Ammon's horn (tissue), 1 donor: ENCODE data around the gene WDR7.

Source experiments
- DNase-seq: peaks from one replicate; pipeline ENCODE4 v3.0.0-alpha.2; 2016; ENCODE audit warnings: low spot score

WDR7 gene

GRCh38 chr18:56650944-56651770, at the start of gene WDR7:
Gene WDR7 (plus strand): TSS chr18:56651359. CDS start chr18:56672516, 21,157 bp downstream.
- DNase-seq: peak; percentile 99

- no peak for DNase-seq
These were observed 44.5 kb upstream of the WDR7 start for GRCh38 chr18:56606618-56607017.

- DNase-seq: no peak
These were observed 35.2 kb upstream of the WDR7 start for GRCh38 chr18:56615738-56616520.

- DNase-seq: no peak
These were observed 23.2 kb upstream of the WDR7 start for GRCh38 chr18:56627991-56628390.

- no peak for DNase-seq
These were observed 18.8 kb upstream of the WDR7 start for GRCh38 chr18:56632070-56633022.

- DNase-seq: no peak
These were observed 16.2 kb upstream of the WDR7 start for GRCh38 chr18:56635007-56635406.

GRCh38 chr18:56637176-56637575, 14.0 kb upstream of the WDR7 start:
- no peak for DNase-seq

- DNase-seq: no peak
These were observed 13.4 kb upstream of the WDR7 start for GRCh38 chr18:56637711-56638231.

GRCh38 chr18:56638232-56639103, 12.7 kb upstream of the WDR7 start, which contains the start of gene TXNL1:
Gene TXNL1 (minus strand): TSS chr18:56638592. CDS start chr18:56638440, 152 bp downstream.
- DNase-seq: peak; percentile 98

- DNase-seq: no peak
These were observed 12.1 kb upstream of the WDR7 start for GRCh38 chr18:56639104-56639381.

- no peak for DNase-seq
These were observed 11.6 kb upstream of the WDR7 start for GRCh38 chr18:56639571-56639970.

- DNase-seq: no peak
These were observed 9.3 kb upstream of the WDR7 start for GRCh38 chr18:56641714-56642337.

GRCh38 chr18:56643381-56643780, 7.8 kb upstream of the WDR7 start:
- DNase-seq: no peak

GRCh38 chr18:56645415-56646016, 5.6 kb upstream of the WDR7 start:
- no peak for DNase-seq

GRCh38 chr18:56647071-56647470, 4.1 kb upstream of the WDR7 start:
- DNase-seq: no peak

GRCh38 chr18:56647951-56648893, 2.9 kb upstream of the WDR7 start:
- DNase-seq: no peak

- DNase-seq: no peak
These were observed 1.2 kb upstream of the WDR7 start for GRCh38 chr18:56649996-56650395.

GRCh38 chr18:56651771-56652092, 573 bp downstream of the WDR7 start:
- DNase-seq: peak; percentile 19

GRCh38 chr18:56652802-56653201, 1.6 kb downstream of the WDR7 start:
- DNase-seq: no peak
